Erythroblast (primary cell): ENCODE measurements around the gene PAFAH2.

Experiments
- GATA1 ChIP-seq: IDR thresholded peaks from 2 replicates; pipeline ENCODE4 v1.6.1; 2011; ENCODE audit warnings: low read depth, mild to moderate bottlenecking, control low read depth, low read length, moderate library complexity
- POLR2A ChIP-seq: IDR thresholded peaks from 2 replicates; pipeline ENCODE4 v1.6.1; 2011; ENCODE audit warnings: mild to moderate bottlenecking, low read length

DNA sequence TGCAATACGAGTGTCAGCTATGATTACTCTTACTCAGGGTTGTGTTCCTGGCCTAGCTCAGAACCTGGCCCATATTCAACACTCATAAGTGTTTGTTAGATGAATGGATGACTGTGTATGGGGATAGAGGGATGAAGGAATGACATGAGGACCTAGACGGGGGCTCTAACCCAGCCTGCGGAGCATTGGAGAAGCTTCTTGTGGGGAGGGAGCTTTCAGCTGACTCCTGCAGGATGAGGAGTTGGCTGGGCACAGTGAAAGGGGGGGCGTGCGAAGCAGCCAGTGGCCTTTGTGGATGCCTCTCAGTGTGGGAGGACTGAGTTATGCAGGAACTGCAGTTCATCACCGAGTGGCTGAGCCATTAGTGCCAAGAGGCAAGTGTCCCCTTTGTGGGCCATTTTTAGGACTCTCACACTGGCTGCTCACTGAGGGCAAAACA is 22.5 kb upstream of the PAFAH2 start:
- TF ChIP-seq POLR2A (no peak), GATA1 (no peak)
